Measurements from ENCODE around the gene RFX8.

The RFX8 gene

DNA sequence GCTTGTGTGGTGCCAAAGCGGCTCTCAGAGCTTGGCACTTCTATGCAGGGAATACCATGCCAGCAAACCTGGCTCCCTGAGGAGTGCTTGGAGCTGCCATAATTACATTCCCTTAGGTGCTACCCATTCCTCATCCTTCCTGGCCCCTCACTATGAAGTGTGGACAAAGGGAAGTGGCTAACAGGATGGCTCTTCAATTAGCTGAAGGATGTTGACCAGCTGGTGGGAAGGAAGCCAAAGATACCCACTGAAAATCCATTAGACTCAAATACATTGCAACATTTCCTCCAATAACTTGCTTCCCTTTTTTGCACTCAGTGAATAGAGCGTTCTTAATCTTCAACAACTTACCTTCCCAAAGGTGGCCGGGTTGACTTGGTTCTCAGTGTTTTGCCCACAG lies 8.5 kb downstream of the RFX8 start (continued):
- TF ChIP-seq, protein P1, sequence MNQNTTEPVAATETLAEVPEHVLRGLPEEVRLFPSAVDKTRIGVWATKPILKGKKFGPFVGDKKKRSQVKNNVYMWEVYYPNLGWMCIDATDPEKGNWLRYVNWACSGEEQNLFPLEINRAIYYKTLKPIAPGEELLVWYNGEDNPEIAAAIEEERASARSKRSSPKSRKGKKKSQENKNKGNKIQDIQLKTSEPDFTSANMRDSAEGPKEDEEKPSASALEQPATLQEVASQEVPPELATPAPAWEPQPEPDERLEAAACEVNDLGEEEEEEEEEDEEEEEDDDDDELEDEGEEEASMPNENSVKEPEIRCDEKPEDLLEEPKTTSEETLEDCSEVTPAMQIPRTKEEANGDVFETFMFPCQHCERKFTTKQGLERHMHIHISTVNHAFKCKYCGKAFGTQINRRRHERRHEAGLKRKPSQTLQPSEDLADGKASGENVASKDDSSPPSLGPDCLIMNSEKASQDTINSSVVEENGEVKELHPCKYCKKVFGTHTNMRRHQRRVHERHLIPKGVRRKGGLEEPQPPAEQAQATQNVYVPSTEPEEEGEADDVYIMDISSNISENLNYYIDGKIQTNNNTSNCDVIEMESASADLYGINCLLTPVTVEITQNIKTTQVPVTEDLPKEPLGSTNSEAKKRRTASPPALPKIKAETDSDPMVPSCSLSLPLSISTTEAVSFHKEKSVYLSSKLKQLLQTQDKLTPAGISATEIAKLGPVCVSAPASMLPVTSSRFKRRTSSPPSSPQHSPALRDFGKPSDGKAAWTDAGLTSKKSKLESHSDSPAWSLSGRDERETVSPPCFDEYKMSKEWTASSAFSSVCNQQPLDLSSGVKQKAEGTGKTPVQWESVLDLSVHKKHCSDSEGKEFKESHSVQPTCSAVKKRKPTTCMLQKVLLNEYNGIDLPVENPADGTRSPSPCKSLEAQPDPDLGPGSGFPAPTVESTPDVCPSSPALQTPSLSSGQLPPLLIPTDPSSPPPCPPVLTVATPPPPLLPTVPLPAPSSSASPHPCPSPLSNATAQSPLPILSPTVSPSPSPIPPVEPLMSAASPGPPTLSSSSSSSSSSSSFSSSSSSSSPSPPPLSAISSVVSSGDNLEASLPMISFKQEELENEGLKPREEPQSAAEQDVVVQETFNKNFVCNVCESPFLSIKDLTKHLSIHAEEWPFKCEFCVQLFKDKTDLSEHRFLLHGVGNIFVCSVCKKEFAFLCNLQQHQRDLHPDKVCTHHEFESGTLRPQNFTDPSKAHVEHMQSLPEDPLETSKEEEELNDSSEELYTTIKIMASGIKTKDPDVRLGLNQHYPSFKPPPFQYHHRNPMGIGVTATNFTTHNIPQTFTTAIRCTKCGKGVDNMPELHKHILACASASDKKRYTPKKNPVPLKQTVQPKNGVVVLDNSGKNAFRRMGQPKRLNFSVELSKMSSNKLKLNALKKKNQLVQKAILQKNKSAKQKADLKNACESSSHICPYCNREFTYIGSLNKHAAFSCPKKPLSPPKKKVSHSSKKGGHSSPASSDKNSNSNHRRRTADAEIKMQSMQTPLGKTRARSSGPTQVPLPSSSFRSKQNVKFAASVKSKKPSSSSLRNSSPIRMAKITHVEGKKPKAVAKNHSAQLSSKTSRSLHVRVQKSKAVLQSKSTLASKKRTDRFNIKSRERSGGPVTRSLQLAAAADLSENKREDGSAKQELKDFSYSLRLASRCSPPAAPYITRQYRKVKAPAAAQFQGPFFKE (tag by site-specific recombination; IDR thresholded peaks at IDR 0.05; ENCODE audit: borderline replicate concordance) = no peak
- TF ChIP-seq ZNF660 (tag by site-specific recombination; IDR thresholded peaks at IDR 0.05) = no peak

DNA sequence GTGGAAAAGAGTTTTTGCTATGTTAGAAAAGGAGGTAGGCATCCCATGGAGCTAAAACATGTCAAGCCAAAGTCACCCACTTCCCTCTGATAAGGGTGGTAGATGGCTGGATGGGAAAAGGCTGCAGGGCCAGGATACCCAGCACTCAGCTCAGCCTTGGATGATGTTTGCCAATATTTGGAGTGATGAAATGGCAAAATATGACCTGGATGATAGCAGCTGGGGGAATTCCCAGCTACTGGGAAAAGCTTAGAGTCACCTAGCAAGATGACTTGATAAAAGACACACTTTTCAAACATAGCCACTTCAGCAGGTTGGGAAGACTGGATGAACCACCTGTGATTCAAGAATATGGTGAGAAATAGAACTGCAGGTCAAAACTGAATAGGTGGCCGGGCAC lies 10.1 kb downstream of the RFX8 start:
- no peak overlapping the region for H3K4me3 ChIP-seq (ENCODE audit: low read depth, low read length)

DNA sequence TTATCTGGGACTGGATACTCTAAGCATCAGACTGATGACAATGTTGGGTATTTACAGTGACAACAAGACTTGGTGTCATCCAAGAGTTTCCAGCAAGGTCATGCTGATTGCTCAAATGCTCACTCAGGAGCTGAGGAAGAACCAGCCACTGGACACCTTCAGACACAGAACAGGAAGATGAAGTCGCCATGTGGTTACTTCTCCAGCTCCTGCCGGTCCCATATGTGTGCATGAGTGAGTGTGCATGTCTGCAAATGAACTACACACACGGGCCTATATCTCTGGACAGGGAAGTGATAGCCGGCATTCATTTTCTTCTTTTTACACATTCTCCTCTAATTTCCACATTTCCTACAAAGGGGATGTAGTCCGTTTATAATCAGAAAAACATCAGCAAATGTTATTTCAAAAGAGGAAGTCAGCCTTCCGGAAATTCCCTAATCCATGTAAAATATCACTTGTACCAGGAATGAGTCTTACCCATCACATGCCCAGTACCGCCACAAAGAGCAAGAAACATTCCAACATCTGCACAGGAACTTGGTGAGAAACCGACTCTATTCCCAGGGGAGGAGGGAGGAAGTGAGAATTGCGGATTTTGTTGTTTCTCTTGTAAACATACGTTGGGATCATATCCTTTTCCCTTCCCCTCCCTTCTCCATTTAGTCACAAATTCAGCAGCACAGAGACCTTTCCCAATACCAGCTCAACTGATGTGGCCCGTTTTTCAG lies 10.8 kb downstream of the RFX8 start:
- H3K4me3 ChIP-seq (ENCODE audit: low read depth, low read length) = no peak overlapping the region
- H3K4me1 ChIP-seq (ENCODE audit: control insufficient read depth, insufficient read depth, low read length) = no peaks in the 10 kb centered on the region
- ChIA-PET POLR2A (no interaction called here), CTCF (no interaction called here)
- H3K36me3 ChIP-seq (ENCODE audit: control insufficient read depth in 2 of 2, insufficient read depth in 1 of 2, low read length in 2 of 2) = no peaks in the 10 kb centered on the region
- H3K27ac ChIP-seq (ENCODE audit: extremely low read depth, low read depth, low read length) = no peak overlapping the region
- H3K9me3 ChIP-seq (ENCODE audit: control insufficient read depth, insufficient read depth, low read depth, low read length) = no peaks in the 10 kb centered on the region
- TF ChIP-seq ZNF544 (tag by site-specific recombination; IDR thresholded peaks at IDR 0.05) (no peak), ZNF157 (tag by site-specific recombination; IDR thresholded peaks at IDR 0.05) (no peak), ZNF521 (tag by site-specific recombination; IDR thresholded peaks at IDR 0.05) (no peak), TRIM28 (IDR thresholded peaks at IDR 0.05; ENCODE audit: borderline replicate concordance, low read length) (no peak), ZNF48 (tag by site-specific recombination; IDR thresholded peaks at IDR 0.05) (no peak), ZXDB (tag by site-specific recombination; IDR thresholded peaks at IDR 0.05) (no peak), ZNF223 (tag by site-specific recombination; IDR thresholded peaks at IDR 0.05) (no peak), ZNF510 (tag by site-specific recombination; IDR thresholded peaks at IDR 0.05; ENCODE audit: insufficient replicate concordance) (no peak), ZFP37 (tag by site-specific recombination; IDR thresholded peaks at IDR 0.05) (no peak)
- TF ChIP-seq, protein P2, sequence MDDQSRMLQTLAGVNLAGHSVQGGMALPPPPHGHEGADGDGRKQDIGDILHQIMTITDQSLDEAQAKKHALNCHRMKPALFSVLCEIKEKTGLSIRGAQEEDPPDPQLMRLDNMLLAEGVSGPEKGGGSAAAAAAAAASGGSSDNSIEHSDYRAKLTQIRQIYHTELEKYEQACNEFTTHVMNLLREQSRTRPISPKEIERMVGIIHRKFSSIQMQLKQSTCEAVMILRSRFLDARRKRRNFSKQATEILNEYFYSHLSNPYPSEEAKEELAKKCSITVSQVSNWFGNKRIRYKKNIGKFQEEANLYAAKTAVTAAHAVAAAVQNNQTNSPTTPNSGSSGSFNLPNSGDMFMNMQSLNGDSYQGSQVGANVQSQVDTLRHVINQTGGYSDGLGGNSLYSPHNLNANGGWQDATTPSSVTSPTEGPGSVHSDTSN (CRISPR knock-in tag; IDR thresholded peaks at IDR 0.05) = no peak

More for the DNA sequence above, 10.1 kb downstream of the RFX8 start:
- TF ChIP-seq ZNF146 (tag by site-specific recombination; IDR thresholded peaks at IDR 0.05) = no peak
- no peak for TF ChIP-seq SCRT2 (tag by site-specific recombination; IDR thresholded peaks at IDR 0.05)
- TF ChIP-seq ZBTB1 (tag by site-specific recombination; IDR thresholded peaks at IDR 0.05) = no peak
- TF ChIP-seq, protein P3, sequence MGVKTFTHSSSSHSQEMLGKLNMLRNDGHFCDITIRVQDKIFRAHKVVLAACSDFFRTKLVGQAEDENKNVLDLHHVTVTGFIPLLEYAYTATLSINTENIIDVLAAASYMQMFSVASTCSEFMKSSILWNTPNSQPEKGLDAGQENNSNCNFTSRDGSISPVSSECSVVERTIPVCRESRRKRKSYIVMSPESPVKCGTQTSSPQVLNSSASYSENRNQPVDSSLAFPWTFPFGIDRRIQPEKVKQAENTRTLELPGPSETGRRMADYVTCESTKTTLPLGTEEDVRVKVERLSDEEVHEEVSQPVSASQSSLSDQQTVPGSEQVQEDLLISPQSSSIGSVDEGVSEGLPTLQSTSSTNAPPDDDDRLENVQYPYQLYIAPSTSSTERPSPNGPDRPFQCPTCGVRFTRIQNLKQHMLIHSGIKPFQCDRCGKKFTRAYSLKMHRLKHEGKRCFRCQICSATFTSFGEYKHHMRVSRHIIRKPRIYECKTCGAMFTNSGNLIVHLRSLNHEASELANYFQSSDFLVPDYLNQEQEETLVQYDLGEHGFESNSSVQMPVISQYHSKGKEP (tag by site-specific recombination; IDR thresholded peaks at IDR 0.05) = no peak
- TF ChIP-seq ZNF837 (tag by site-specific recombination; IDR thresholded peaks at IDR 0.05) = no peak
- TF ChIP-seq ZNF555 (tag by site-specific recombination; conservative IDR thresholded peaks at IDR 0.05) = no peak
- no peak for TF ChIP-seq RBAK (tag by site-specific recombination; IDR thresholded peaks at IDR 0.05)
- TF ChIP-seq ZBTB17 (tag by site-specific recombination; IDR thresholded peaks at IDR 0.05) = no peak
- TF ChIP-seq ZNF2 (tag by site-specific recombination; IDR thresholded peaks at IDR 0.05) = no peak
- no peak for TF ChIP-seq ZBTB7A (tag by site-specific recombination; IDR thresholded peaks at IDR 0.05; ENCODE audit: low read depth)
- no peak for TF ChIP-seq ZNF214 (tag by site-specific recombination; IDR thresholded peaks at IDR 0.05; ENCODE audit: borderline replicate concordance)
- TF ChIP-seq ZNF16 (tag by site-specific recombination; IDR thresholded peaks at IDR 0.05; ENCODE audit: low read depth) = no peak
- no peaks in the 10 kb centered on the region for H3K36me3 ChIP-seq (ENCODE audit: control insufficient read depth in 2 of 2, insufficient read depth in 1 of 2, low read length in 2 of 2)
- H3K4me1 ChIP-seq (ENCODE audit: control insufficient read depth, insufficient read depth, low read length) = no peaks in the 10 kb centered on the region
- ChIA-PET POLR2A (no interaction called here), CTCF (no interaction called here)
- no peaks in the 10 kb centered on the region for H3K9me3 ChIP-seq (ENCODE audit: control insufficient read depth, insufficient read depth, low read depth, low read length)
- H3K27ac ChIP-seq (ENCODE audit: extremely low read depth, low read depth, low read length) = no peak overlapping the region

Measured in HEK293 (cell line).